GM12801 (cell line): ENCODE measurements around the gene SNX12.

Experiments used
- CTCF ChIP-seq: IDR thresholded peaks from one replicate; pipeline ENCODE4 v1.5.1; 2011; ENCODE audit warnings: control low read depth; ENCODE audit not compliant: insufficient read length; ENCODE audit errors: extremely low read depth

Gene SNX12

GRCh38 chrX:71098302-71098701, 30.2 kb upstream of the SNX12 start:
- TF ChIP-seq CTCF, result no peak

GRCh38 chrX:71096760-71097032, 28.6 kb upstream of the SNX12 start:
- TF ChIP-seq CTCF, result no peak

GRCh38 chrX:71095981-71096759, 28.0 kb upstream of the SNX12 start:
- TF ChIP-seq CTCF, result no peak

- no peak for TF ChIP-seq CTCF
Observed at GRCh38 chrX:71095555-71095980, 27.4 kb upstream of the SNX12 start, which contains the start of gene FOXO4. Gene FOXO4, plus strand, starts transcription at chrX:71095851. Its CDS starts 678 bp downstream, at chrX:71096529.

GRCh38 chrX:71095033-71095432, 26.9 kb upstream of the SNX12 start:
- TF ChIP-seq CTCF, result no peak

GRCh38 chrX:71091263-71091662, 23.1 kb upstream of the SNX12 start:
- TF ChIP-seq CTCF, result no peak

- TF ChIP-seq CTCF, result no peak
Observed at GRCh38 chrX:71085900-71086299, 17.8 kb upstream of the SNX12 start.
